Measurements from ENCODE around the gene ARAP3. TPM values are rescaled to one million over a fixed set of nuclear protein-coding genes. Genes with fewer than 3 reads are reported as not detected.

The ARAP3 gene
- total RNA-seq, 1 donor from 2014 or later, result 35.2 TPM

- DNase-seq, result no peak
- no peak for ATAC-seq
- TF ChIP-seq, protein P1, sequence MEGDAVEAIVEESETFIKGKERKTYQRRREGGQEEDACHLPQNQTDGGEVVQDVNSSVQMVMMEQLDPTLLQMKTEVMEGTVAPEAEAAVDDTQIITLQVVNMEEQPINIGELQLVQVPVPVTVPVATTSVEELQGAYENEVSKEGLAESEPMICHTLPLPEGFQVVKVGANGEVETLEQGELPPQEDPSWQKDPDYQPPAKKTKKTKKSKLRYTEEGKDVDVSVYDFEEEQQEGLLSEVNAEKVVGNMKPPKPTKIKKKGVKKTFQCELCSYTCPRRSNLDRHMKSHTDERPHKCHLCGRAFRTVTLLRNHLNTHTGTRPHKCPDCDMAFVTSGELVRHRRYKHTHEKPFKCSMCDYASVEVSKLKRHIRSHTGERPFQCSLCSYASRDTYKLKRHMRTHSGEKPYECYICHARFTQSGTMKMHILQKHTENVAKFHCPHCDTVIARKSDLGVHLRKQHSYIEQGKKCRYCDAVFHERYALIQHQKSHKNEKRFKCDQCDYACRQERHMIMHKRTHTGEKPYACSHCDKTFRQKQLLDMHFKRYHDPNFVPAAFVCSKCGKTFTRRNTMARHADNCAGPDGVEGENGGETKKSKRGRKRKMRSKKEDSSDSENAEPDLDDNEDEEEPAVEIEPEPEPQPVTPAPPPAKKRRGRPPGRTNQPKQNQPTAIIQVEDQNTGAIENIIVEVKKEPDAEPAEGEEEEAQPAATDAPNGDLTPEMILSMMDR (IDR thresholded peaks at IDR 0.05), result no peak
- Histone ChIP-seq H3K4me1 (peaks cover 11% of the 10 kb centered on the region), H3K9me3 (no peaks in the 10 kb centered on the region), H3K36me3 (no peaks in the 10 kb centered on the region), H3K27me3 (ENCODE audit: low read depth) (no peaks in the 10 kb centered on the region), H3K4me3 (peak overlapping the region; percentile 35), H3K27ac (no peak overlapping the region)
- intact Hi-C loops (cut with DNase I), result loop anchor here (10.0 kb wide), 1 partner anchor 262 kb away; the partner anchor contains the start of gene PCDH12
Measured at GRCh38 chr5:141692533-141692888, 10.5 kb upstream of the ARAP3 start.

DNA sequence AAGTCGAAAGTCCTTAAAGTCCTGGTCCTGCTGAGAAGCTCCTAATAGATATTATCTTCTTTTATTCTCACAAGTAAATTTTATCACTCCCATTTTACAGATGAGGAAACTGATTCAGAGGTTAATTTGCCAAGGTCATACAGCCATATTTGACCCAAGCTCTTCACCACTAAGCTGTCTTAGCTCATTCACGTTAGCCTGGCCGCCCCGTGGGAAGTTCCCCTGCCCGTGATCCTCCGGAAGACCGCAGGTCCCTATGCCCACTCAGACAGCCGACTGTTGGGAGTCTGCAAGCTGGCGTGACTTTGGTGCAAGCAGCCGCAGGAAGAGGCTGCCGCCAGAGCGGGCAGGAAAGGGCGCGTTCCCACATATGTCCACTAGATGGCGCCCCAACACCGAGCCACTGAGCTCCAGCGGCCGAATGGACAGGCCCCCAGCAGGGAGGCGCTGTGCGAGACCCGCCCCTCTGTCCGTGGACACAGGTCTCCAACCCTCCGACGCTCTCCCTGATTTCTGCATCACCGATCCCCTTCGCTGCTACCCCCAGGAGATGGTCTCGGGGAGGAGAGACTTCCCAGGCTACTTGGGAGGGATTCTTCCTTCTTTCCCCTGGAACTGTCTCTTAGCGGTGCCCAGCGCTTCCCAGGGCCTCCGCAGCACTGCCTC, 10.0 kb upstream of the ARAP3 start:
- Histone ChIP-seq H3K27me3 (ENCODE audit: low read depth) (no peaks in the 10 kb centered on the region), H3K27ac (no peak overlapping the region), H3K4me1 (peaks cover 11% of the 10 kb centered on the region), H3K36me3 (no peaks in the 10 kb centered on the region), H3K9me3 (no peaks in the 10 kb centered on the region), H3K4me3 (peak overlapping the region; percentile 35)
- peak; percentile 90 for DNase-seq
- intact Hi-C loops (cut with DNase I), result loop anchor here (10.0 kb wide), 1 partner anchor 263 kb away; the partner anchor contains the start of gene PCDH12
- ATAC-seq, result peak; percentile 94 to 96
- TF ChIP-seq, protein P1 (IDR thresholded peaks at IDR 0.05), result peak; percentile 100

DNA sequence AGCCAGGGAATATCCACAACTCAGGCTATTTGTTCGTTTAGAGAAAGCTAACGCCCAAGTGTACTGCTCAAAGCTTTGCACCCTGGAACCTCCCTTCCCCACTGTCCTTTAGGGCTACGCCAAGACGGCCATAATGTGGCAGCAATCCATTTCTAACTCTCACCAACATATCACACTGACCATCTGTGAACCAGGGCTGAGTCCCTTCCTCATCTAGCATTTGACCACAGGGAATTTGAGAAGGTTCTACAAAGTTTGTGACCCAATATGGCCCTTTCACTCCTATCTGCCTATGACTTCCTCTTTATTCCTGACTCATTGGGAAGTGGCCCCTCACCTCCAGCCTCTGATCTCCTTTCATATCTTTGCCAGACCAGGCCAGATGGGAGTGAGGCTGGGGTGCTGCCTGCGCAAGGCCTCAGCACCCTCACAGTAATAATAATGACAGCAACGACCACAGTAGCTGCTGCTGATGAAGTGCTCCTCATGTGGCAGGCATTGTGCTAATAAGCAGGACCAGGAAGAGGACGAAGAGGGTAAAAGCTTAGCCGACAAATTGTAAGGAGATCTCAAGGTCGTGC, 9.3 kb upstream of the ARAP3 start:
- no peaks in the 10 kb centered on the region for H3K36me3 ChIP-seq
- ATAC-seq (no peak), DNase-seq (no peak)
- H3K9me3 ChIP-seq, result no peaks in the 10 kb centered on the region
- intact Hi-C loops (cut with DNase I), result loop anchor here (10.0 kb wide), 1 partner anchor 263 kb away; the partner anchor contains the start of gene PCDH12
- no peaks in the 10 kb centered on the region for H3K27me3 ChIP-seq (ENCODE audit: low read depth)
- peaks cover 11% of the 10 kb centered on the region for H3K4me1 ChIP-seq
- TF ChIP-seq, protein P1 (IDR thresholded peaks at IDR 0.05), result no peak
- no peak overlapping the region for H3K27ac ChIP-seq
- no peak overlapping the region for H3K4me3 ChIP-seq

DNA sequence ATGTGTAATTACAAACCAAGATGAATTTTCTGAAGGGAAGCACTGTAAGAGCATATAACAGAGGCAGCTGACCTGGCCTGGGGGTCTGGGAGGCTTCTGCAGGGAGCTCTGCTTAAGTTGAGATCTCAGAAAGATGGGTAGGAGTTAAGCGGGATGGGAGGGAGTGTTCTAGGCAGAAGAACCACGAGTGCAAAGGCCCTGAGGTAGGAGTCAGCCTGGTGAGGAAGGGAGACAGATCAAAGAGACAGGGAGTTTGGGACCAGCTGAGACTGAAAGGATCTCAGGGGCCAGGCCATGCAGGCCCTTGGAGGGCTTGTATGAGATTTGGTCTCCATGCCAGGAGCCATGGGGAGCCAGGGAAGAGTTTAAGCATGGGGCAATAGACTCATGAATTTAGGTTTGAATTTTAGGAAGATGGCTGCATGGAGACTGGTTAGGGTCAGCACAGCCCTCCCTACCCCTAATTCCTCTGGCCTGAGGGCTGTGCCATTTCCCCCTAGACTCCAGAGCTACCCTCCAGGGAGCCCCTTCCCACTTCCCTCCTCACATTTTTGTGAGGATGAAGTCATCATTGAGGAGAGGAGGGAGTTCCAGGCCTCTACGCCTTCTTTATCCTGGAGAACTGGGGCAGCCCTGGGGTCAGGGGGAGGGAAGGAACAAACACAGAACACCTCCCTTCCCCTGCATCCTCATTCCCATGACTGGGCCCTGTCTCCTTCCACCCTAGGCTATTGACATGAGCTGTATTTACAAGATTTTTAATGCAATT, 4.8 kb upstream of the ARAP3 start:
- Histone ChIP-seq H3K4me3 (no peak overlapping the region), H3K9me3 (no peaks in the 10 kb centered on the region), H3K36me3 (no peaks in the 10 kb centered on the region), H3K27me3 (ENCODE audit: low read depth) (no peaks in the 10 kb centered on the region), H3K4me1 (peaks cover 23% of the 10 kb centered on the region), H3K27ac (no peak overlapping the region)
- TF ChIP-seq, protein P1 (IDR thresholded peaks at IDR 0.05), result no peak
- no peak for DNase-seq
- intact Hi-C loops (cut with DNase I), result no loop called here
- no peak for ATAC-seq

- no peak for DNase-seq
- ATAC-seq, result no peak
- intact Hi-C loops (cut with DNase I), result no loop called here
- Histone ChIP-seq H3K4me1 (peaks cover 32% of the 10 kb centered on the region), H3K4me3 (no peak overlapping the region), H3K27ac (no peak overlapping the region), H3K27me3 (ENCODE audit: low read depth) (no peaks in the 10 kb centered on the region), H3K36me3 (no peaks in the 10 kb centered on the region), H3K9me3 (no peaks in the 10 kb centered on the region)
- TF ChIP-seq, protein P1 (IDR thresholded peaks at IDR 0.05), result no peak
Measured at GRCh38 chr5:141685591-141685990, 3.6 kb upstream of the ARAP3 start.
